ENCODE results near the gene SSH2.

GRCh38 chr17:29825604-29826003, 104.4 kb downstream of the SSH2 start:
- TF ChIP-seq CTCF (conservative IDR thresholded peaks at IDR 0.05) (no peak), EZH2 (IDR thresholded peaks at IDR 0.05; ENCODE audit: low read depth) (no peak)
